Spinal cord (tissue), 10 donors: Measurements from ENCODE around the gene ID1. TPM values are rescaled to one million over a fixed set of nuclear protein-coding genes. Genes with fewer than 3 reads are reported as not detected.
"Not testable (repeated sequence)": the region's sequence is repeated elsewhere in the genome, so short reads cannot be mapped to it uniquely, and the experiment has no call there.

Experiments used
- DNase-seq, 6 donors: peaks; one replicate each; pipeline versions ENCODE4 v3.0.0 to v3.0.0-alpha.2; 2013 to 2015; ENCODE audit warnings: low spot score in 6 of 6, low read depth in 4 of 6
- H3K27ac ChIP-seq: one replicate; pipeline ENCODE4 v1.5.1; 2013; ENCODE audit warnings: low read depth, low read length, control low read depth
- H3K27me3 ChIP-seq: one replicate; pipeline ENCODE4 v1.6.1; 2013; ENCODE audit warnings: low read length; ENCODE audit not compliant: control insufficient read depth, insufficient read depth
- H3K36me3 ChIP-seq: one replicate; pipeline ENCODE4 v1.6.1; 2013; ENCODE audit warnings: low read length; ENCODE audit not compliant: control insufficient read depth, insufficient read depth
- H3K4me1 ChIP-seq: one replicate; pipeline ENCODE4 v1.6.1; 2013; ENCODE audit warnings: low read length; ENCODE audit not compliant: control insufficient read depth, insufficient read depth
- H3K4me3 ChIP-seq: one replicate; pipeline ENCODE4 v1.5.1; 2013; ENCODE audit warnings: low read depth, low read length, control low read depth
- H3K9me3 ChIP-seq: one replicate; pipeline ENCODE4 v1.6.1; 2013; ENCODE audit warnings: low read length; ENCODE audit not compliant: control insufficient read depth, insufficient read depth
- WGBS: methylation state at CpG from one replicate; pipeline ENCODE4 v1.1.5; 2013; ENCODE audit warnings: missing lambda C conversion rate; ENCODE audit not compliant: insufficient coverage; 5-methylcytosine and 5-hydroxymethylcytosine counted together
- polyA plus RNA-seq, 2 donors: library from polyadenylated mRNA; unstranded; fragments of 120-200 nt; gene quantifications; one replicate each; pipeline ENCODE4 v1.2.1, GENCODE V29; 2013; ENCODE audit not compliant: insufficient read length in 2 of 2
- total RNA-seq, 2 donors: library from RNA; depleted of rRNA in 1 of 2; stranded (reverse); fragments of 120-200 nt in 1 of 2; fragments of >200 nt in 1 of 2; gene quantifications; one replicate each; pipeline versions ENCODE4 v1.2.3 to v1.2.4, GENCODE V29; 2013 to 2014
- donor health status: healthy.

ID1 gene
- total and polyA plus RNA-seq, 4 donors: 88.2 to 308 (median 153) TPM

DNA sequence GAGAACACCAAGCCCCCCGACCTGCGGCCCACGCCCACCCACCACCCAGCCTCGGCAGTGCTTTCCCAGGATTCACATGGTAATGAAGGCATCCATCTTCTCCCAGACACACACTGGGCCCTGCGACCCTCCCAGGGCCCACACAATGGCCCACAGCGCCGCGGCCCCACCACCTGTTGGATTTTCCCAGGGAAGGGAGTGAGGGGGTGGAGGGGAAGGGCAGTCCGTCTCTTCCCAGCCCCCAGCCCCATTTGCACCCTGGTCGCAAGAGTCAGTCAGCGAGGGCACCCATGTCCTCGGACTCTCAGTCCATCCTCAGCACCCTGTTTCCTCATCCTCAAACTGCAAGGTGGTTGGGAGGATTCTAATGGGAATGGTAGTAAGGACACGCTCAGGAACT, 23.7 kb upstream of the ID1 start:
- H3K9me3 ChIP-seq: no peaks in the 10 kb centered on the region
- no peak overlapping the region for H3K4me3 ChIP-seq
- peak in 1 of 6 donors; percentile 64 for DNase-seq
- no peaks in the 10 kb centered on the region for H3K27me3 ChIP-seq
- H3K4me1 ChIP-seq: peaks cover 5% of the 10 kb centered on the region
- H3K36me3 ChIP-seq: no peaks in the 10 kb centered on the region
- WGBS: 10% methylated on average over 4 of the region's 13 CpGs
- no peak overlapping the region for H3K27ac ChIP-seq

- Histone ChIP-seq H3K9me3 (no peaks in the 10 kb centered on the region), H3K27ac (peak overlapping the region; percentile 40), H3K36me3 (no peaks in the 10 kb centered on the region), H3K27me3 (no peaks in the 10 kb centered on the region), H3K4me3 (peak overlapping the region; percentile 28), H3K4me1 (peaks cover 11% of the 10 kb centered on the region)
- peak in 2 of 6 donors; percentile 37 to 63 for DNase-seq
- WGBS: under 1% methylated on average over 65 of the region's 76 CpGs
Measured at GRCh38 chr20:31587545-31588389, 17.3 kb upstream of the ID1 start.

DNA sequence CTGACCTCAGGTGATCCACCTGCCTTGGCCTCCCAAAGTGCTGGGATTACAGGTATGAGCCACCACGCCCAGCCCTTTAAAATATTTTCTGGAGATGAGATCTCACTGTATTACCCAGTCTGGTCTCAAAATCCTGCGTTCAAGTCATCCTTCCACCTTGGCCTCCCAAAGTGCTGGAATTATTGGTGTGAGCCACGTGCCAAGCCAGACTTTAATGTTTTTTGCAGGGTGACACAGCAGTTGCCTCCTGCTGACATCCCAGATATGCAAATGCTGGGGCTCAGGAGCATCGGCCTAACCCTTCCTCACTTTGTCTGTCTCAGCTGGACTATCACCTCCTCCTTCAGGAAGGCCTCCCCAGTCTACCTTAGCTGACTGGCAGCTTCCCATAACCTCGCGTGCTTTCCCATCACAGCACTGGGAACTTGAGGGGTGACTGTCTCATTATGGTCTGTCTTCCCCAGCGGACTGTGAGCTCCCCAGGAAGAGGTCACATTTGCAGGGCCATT, 14.3 kb upstream of the ID1 start:
- 60% methylated on average over 7 of the region's 7 CpGs for WGBS
- no peaks in the 10 kb centered on the region for H3K36me3 ChIP-seq
- no peaks in the 10 kb centered on the region for H3K27me3 ChIP-seq
- no peak overlapping the region for H3K27ac ChIP-seq
- no peaks in the 10 kb centered on the region for H3K9me3 ChIP-seq
- no peak overlapping the region for H3K4me3 ChIP-seq
- DNase-seq: no peak
- H3K4me1 ChIP-seq: peaks cover 22% of the 10 kb centered on the region

- no peaks in the 10 kb centered on the region for H3K27me3 ChIP-seq
- 92% methylated on average over 9 of the region's 11 CpGs for WGBS
- H3K27ac ChIP-seq: peak overlapping the region; percentile 19
- no peak overlapping the region for H3K4me3 ChIP-seq
- DNase-seq: no peak
- H3K4me1 ChIP-seq: peaks cover 22% of the 10 kb centered on the region
- no peaks in the 10 kb centered on the region for H3K36me3 ChIP-seq
- H3K9me3 ChIP-seq: no peaks in the 10 kb centered on the region
Measured at GRCh38 chr20:31593221-31594001, 11.7 kb upstream of the ID1 start.

- H3K27me3 ChIP-seq: no peaks in the 10 kb centered on the region
- H3K9me3 ChIP-seq: no peaks in the 10 kb centered on the region
- peaks cover 22% of the 10 kb centered on the region for H3K4me1 ChIP-seq
- no peaks in the 10 kb centered on the region for H3K36me3 ChIP-seq
- H3K27ac ChIP-seq: no peak overlapping the region
- 94% methylated on average over 12 of the region's 13 CpGs for WGBS
- no peak overlapping the region for H3K4me3 ChIP-seq
- no peak for DNase-seq
Measured at GRCh38 chr20:31594002-31594557, 11.0 kb upstream of the ID1 start.

DNA sequence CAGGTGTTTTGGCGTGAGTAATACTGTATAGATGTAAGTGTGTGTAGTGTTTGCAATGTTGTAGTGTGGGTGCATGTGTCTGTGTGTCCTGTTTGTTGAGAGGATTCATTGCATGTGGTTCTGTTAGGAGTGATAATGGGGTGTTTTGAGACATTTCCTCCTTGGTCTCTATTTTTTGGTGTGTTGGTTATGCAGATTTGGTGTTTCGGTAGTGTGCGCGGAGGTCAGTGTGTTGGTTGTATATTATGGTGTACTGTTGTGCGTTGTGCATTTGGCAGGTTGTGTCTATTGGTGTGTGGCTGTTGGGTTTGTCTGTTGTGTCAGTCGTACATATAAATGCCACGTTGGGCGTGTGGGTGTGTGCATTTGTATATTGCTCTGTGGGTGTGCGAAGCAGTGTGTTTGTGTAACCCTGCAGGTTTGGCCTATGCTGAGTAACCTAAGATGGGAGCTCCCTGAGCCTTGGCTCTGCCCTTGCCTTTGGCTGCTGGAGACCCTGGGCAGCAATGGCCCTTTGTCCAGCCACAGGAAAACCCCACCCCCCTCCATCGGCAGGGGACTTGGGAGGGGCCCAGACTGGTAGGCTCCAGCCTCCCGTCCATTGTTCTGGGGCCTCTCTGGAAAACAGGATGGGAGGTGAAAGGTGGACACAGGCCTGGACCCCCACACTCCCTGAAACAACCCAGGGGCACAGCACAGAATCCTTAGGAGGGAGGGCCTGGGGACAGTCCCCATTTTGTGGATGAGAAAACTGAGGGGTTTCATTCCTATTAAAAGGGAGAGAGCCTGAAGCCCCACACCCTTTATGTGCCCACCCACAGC, 10.3 kb upstream of the ID1 start:
- Histone ChIP-seq H3K27me3 (no peaks in the 10 kb centered on the region), H3K4me1 (peaks cover 22% of the 10 kb centered on the region), H3K27ac (peak overlapping the region; percentile 84), H3K9me3 (no peaks in the 10 kb centered on the region), H3K4me3 (no peak overlapping the region), H3K36me3 (no peaks in the 10 kb centered on the region)
- WGBS: 78% methylated on average over 8 of the region's 11 CpGs
- peak in 1 of 6 donors; percentile 58 for DNase-seq

DNA sequence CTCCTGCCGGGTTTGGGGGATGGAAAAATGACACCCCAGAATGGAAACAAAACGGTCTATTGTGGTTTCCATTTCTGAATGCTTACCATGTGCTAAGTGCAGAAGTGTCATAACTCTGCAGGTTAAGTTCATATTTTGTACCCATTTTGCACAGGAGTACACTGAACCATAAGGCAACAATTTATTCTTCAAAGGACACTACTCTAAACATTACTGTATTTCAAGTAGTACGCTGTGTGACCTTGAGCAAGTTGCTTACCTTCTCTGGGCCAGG, 9.8 kb upstream of the ID1 start:
- Histone ChIP-seq H3K4me3 (no peak overlapping the region), H3K27ac (peak overlapping the region; percentile 84), H3K9me3 (no peaks in the 10 kb centered on the region), H3K4me1 (peaks cover 22% of the 10 kb centered on the region), H3K27me3 (no peaks in the 10 kb centered on the region), H3K36me3 (no peaks in the 10 kb centered on the region)
- DNase-seq: no peak
- 100% methylated on average over 1 of the region's 3 CpGs for WGBS

- Histone ChIP-seq H3K4me3 (no peak overlapping the region), H3K36me3 (no peaks in the 10 kb centered on the region), H3K27ac (peak overlapping the region; percentile 84), H3K27me3 (no peaks in the 10 kb centered on the region), H3K9me3 (no peaks in the 10 kb centered on the region), H3K4me1 (peaks cover 21% of the 10 kb centered on the region)
- DNase-seq: peak in 1 of 6 donors; percentile 72
- 36% methylated on average over 12 of the region's 15 CpGs for WGBS
Measured at GRCh38 chr20:31595654-31596411, 9.3 kb upstream of the ID1 start.

GRCh38 chr20:31596412-31596715, 8.7 kb upstream of the ID1 start:
- DNase-seq, H3K36me3 ChIP-seq, H3K27me3 ChIP-seq, H3K4me3 ChIP-seq, H3K9me3 ChIP-seq: not testable (repeated sequence)
- Histone ChIP-seq H3K27ac (peak overlapping the region; percentile 84), H3K4me1 (peaks cover 19% of the 10 kb centered on the region)
- no CpG with 5 or more reads among the region's 4 CpGs for WGBS
